ENCODE data around the gene UBR2. TPM values are rescaled to one million over a fixed set of nuclear protein-coding genes. Genes with fewer than 3 reads are reported as not detected.

The UBR2 gene
- total and polyA plus RNA-seq, 2 of the 4 experiments (the other 2 are of a cell fraction), result 7.7 to 32.3 TPM

DNA sequence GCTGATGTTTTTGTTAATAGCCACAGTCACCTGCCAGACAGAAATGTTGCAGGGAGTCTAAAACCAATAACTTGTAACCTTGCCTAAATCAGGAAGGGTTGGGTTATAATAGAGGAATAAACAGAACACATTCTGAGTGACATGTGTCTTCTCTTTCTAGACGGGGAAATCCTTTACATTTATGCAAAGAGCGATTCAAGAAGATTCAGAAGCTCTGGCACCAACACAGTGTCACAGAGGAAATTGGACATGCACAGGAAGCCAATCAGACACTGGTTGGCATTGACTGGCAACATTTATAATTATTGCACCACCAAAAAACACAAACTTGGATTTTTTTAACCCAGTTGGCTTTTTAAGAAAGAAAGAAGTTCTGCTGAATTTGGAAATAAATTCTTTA lies 127.0 kb downstream of the UBR2 start:
- WGBS, 2 experiments (ENCODE audit: extremely low coverage in 2 of 2, insufficient read length in 1 of 2), result no CpG with 5 or more reads among the region's 2 CpGs
- Histone ChIP-seq H2BK15ac (ENCODE audit: low read depth, low read length) (no peak overlapping the region), H3K9me1 (ENCODE audit: insufficient read depth, low read length) (peaks cover 5% of the 10 kb centered on the region), H3K18ac (ENCODE audit: low read depth, low read length) (peak overlapping the region; percentile 54; the same call in 1 of the 2 replicates), H2AK5ac (ENCODE audit: low read depth, low read length) (no peak overlapping the region), H2AK9ac (replicated peaks; ENCODE audit: low read depth, low read length, poor library complexity) (no peak overlapping the region), H3K27me3 (ENCODE audit: control insufficient read depth, insufficient read depth, low read length) (no peaks in the 10 kb centered on the region), H4K8ac (ENCODE audit: low read depth in 2 of 2, low read length in 2 of 2) (no peak overlapping the region), H3K23ac (ENCODE audit: low read depth, low read length) (no peak overlapping the region), H3K79me1 (ENCODE audit: low read depth in 1 of 2, low read length in 2 of 2) (peaks cover 3 to 18% of the 10 kb centered on the region in 2 experiments; a peak in 2 of 4 replicates), H3K9ac (ENCODE audit: low read depth, low read length) (no peak overlapping the region), H2BK5ac (ENCODE audit: low read depth, low read length, poor library complexity, severe bottlenecking) (no peak overlapping the region), H2BK120ac (ENCODE audit: low read depth, low read length) (no peak overlapping the region), H4K5ac (ENCODE audit: low read depth, low read length) (no peak overlapping the region), H3K4ac (ENCODE audit: low read depth, low read length) (no peak overlapping the region), H3K4me3 (ENCODE audit: insufficient read depth, low read depth, low read length) (no peak overlapping the region), H3K56ac (ENCODE audit: extremely low read depth, insufficient read depth, low read length) (no peak overlapping the region), H3K9me3 (ENCODE audit: control insufficient read depth, insufficient read depth, low read length) (no peaks in the 10 kb centered on the region), H4K91ac (ENCODE audit: insufficient read depth, low read depth, low read length) (no peak overlapping the region), H3K27ac (ENCODE audit: insufficient read depth, low read length) (no peak overlapping the region; the same call in 1 of the 2 replicates), H2AFZ (replicated peaks; ENCODE audit: low read length, poor library complexity) (no peak overlapping the region), H3K4me2 (ENCODE audit: low read depth, low read length) (no peak overlapping the region), H2BK20ac (ENCODE audit: low read depth, low read length) (no peak overlapping the region), H3K36me3 (ENCODE audit: control insufficient read depth, insufficient read depth, low read length) (peaks cover 23% of the 10 kb centered on the region), H4K20me1 (ENCODE audit: insufficient read depth, low read length) (no peaks in the 10 kb centered on the region; the same call in 1 of the 2 replicates), H3K4me1 (ENCODE audit: control insufficient read depth, insufficient read depth, low read length) (peaks cover 15% of the 10 kb centered on the region), H3K14ac (replicated peaks; ENCODE audit: low read depth, low read length) (no peak overlapping the region)
- DNase-seq (no peak), ATAC-seq (ENCODE audit: low read depth) (no peak)
- TF ChIP-seq NFE2L2 (IDR thresholded peaks at IDR 0.05; ENCODE audit: low read depth, low read length), result no peak
- no peak for TF ChIP-seq BHLHE40 (IDR thresholded peaks at IDR 0.05; ENCODE audit: low read depth, low read length)
- TF ChIP-seq MAFK (IDR thresholded peaks at IDR 0.05; ENCODE audit: low read depth, low read length), result no peak
- TF ChIP-seq CHD1 (IDR thresholded peaks at IDR 0.05; ENCODE audit: low read depth, low read length), result no peak
- TF ChIP-seq, protein P1, sequence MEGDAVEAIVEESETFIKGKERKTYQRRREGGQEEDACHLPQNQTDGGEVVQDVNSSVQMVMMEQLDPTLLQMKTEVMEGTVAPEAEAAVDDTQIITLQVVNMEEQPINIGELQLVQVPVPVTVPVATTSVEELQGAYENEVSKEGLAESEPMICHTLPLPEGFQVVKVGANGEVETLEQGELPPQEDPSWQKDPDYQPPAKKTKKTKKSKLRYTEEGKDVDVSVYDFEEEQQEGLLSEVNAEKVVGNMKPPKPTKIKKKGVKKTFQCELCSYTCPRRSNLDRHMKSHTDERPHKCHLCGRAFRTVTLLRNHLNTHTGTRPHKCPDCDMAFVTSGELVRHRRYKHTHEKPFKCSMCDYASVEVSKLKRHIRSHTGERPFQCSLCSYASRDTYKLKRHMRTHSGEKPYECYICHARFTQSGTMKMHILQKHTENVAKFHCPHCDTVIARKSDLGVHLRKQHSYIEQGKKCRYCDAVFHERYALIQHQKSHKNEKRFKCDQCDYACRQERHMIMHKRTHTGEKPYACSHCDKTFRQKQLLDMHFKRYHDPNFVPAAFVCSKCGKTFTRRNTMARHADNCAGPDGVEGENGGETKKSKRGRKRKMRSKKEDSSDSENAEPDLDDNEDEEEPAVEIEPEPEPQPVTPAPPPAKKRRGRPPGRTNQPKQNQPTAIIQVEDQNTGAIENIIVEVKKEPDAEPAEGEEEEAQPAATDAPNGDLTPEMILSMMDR (conservative IDR thresholded peaks at IDR 0.05; ENCODE audit: low read depth, low read length), result no peak
- TF ChIP-seq FOS (IDR thresholded peaks at IDR 0.05; ENCODE audit: low read depth, low read length), result no peak
- no peak for TF ChIP-seq MXI1 (IDR thresholded peaks at IDR 0.05; ENCODE audit: borderline replicate concordance, low read depth, low read length)
- TF ChIP-seq SMC3 (IDR thresholded peaks at IDR 0.05; ENCODE audit: low read depth, low read length), result no peak
- no peak for TF ChIP-seq POLR2A (IDR thresholded peaks at IDR 0.05; ENCODE audit: low read depth, low read length)
- TF ChIP-seq MAZ (IDR thresholded peaks at IDR 0.05; ENCODE audit: borderline replicate concordance, low read depth, low read length), result no peak
- no peak for TF ChIP-seq CEBPB (IDR thresholded peaks at IDR 0.05; ENCODE audit: low read depth, low read length)
- ChIA-PET POLR2A (ENCODE audit: unreplicated experiment) (no interaction called here), CTCF (interaction anchor here (0.6 kb wide), 1 partner anchor 24 kb away, joined by 3 read pairs; no protein-coding TSS in a partner anchor)
- in situ Hi-C loops (cut with MboI; ENCODE audit: low sequenced_read_pairs), result no loop called here
- intact Hi-C loops (cut with micrococcal nuclease), result loop anchor here (1.0 kb wide), 1 partner anchor 35 kb away; no protein-coding TSS in a partner anchor
- dilution Hi-C loops (cut with HindIII; ENCODE audit: low sequenced_read_pairs, unreplicated experiment), result no loop called here
- BruUV-seq (replicated peaks), result no TSS peak
